GM21447 (cell line): ENCODE data around the gene SUCLG2.
A peak's percentile ranks its signal among the peaks of the same experiment; 100 is the strongest.

Source experiments
- ATAC-seq: cut with Tn5 transposase; IDR thresholded peaks from one replicate; pipeline ENCODE4 v1.9.1; 2021; ENCODE audit not compliant: unreplicated experiment

The SUCLG2 gene

DNA sequence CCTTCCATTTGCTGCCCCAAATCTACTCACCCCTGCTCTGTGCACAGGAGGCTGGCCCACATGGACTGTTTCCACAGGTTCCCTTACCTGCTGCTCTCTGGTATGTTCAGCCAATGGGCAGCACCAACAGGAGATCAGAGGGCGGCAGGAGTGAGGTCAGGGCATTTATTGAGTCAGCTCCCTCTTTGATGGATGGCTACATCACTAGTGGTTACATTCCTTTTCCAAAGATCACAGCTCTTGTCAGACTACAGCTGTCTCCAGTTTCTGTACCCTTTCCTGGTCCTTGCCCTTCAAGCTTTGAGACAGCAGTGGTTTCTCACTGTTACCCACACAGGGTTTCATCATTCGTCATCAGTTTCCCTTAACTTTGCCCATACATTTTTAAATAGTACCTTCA lies 325.1 kb downstream of the SUCLG2 start:
- ATAC-seq = peak; percentile 93

- no peak for ATAC-seq
These were observed 326.8 kb downstream of the SUCLG2 start for GRCh38 chr3:67327582-67327981.

DNA sequence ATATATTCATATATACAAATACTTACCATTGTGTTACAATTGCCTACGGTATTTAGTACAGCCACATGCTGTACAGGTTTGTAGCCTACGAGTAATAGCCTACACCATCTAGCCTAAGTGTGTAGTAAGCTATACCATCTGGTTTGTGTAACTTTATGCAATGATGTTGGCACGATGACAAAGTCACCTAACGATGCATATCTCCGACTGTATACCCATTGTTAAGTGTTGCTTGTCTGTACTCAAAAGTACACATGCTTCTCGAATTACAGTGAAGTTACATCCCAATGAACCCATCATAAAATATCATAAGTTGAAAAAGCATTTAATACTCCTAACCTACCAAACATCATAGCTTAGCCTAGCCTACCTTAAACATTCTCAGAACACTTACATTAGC lies 329.2 kb downstream of the SUCLG2 start:
- ATAC-seq = no peak
